SH-SY5Y (cell line): ENCODE results near the gene NDUFA1.

Experiments used
- GATA2 ChIP-seq: IDR thresholded peaks from 2 replicates; pipeline ENCODE4 v1.6.1; 2011; ENCODE audit warnings: mild to moderate bottlenecking, low read depth, low read length
- GATA3 ChIP-seq: IDR thresholded peaks from 2 replicates; pipeline ENCODE4 v1.6.1; 2011; ENCODE audit warnings: low read depth, mild to moderate bottlenecking, low read length, moderate library complexity

GRCh38 chrX:119871599-119872395 lies at the start of gene NDUFA1, which contains the start of gene RNF113A:
- no peak for TF ChIP-seq GATA3
- TF ChIP-seq GATA2 = no peak
